Peyer's patch (tissue), 4 donors: ENCODE data around the gene MYO15A.
A peak's percentile ranks its signal among the peaks of the same experiment; 100 is the strongest.

Source experiments
- POLR2A ChIP-seq, 2 donors: fragments of 450-650 bp; IDR thresholded peaks; one replicate each; pipeline ENCODE4 v1.5.1; 2017; ENCODE audit warnings: antibody characterized with exemption in 2 of 2, mild to moderate bottlenecking in 2 of 2, moderate library complexity in 2 of 2
- TF ChIP-seq, protein P1 (sequence below), 6 experiments: fragments of 450-650 bp in 4 of 6; fragments of 200-600 bp in 2 of 6; sonication (generic) in 1 of 6; IDR thresholded peaks; one replicate each; pipeline ENCODE4 v1.5.1; 2017 to 2019; ENCODE audit warnings: antibody characterized with exemption in 6 of 6, mild to moderate bottlenecking in 3 of 6, moderate library complexity in 1 of 6

DNA sequence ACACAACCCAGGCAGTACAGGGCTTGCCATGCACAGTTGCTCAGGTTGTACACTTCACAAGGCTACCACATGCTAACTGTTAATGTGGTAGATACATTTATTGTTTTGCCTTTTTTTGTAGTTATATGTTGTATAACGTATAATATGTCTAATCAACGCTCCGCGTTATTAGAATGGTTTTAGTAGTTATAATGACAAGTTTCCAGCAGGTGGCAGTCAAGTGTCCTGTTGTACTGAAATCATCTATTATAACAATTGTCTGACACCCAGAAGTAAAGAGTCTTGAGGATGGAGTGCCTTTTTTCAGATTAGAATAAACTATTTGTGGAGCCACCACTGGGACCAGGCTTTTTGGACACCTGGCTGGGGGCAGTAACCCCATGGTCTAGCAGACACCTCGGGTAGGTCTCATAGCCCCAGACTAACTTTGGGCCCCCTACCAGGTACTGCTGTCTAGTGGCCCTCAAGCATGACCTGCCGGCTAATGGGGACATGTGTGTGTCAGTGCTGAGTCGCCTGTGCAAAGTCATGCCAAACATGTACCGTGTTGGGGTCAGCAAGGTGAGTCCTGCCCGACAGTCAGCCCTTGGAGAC, 32.8 kb downstream of the MYO15A start:
- TF ChIP-seq, protein P1, sequence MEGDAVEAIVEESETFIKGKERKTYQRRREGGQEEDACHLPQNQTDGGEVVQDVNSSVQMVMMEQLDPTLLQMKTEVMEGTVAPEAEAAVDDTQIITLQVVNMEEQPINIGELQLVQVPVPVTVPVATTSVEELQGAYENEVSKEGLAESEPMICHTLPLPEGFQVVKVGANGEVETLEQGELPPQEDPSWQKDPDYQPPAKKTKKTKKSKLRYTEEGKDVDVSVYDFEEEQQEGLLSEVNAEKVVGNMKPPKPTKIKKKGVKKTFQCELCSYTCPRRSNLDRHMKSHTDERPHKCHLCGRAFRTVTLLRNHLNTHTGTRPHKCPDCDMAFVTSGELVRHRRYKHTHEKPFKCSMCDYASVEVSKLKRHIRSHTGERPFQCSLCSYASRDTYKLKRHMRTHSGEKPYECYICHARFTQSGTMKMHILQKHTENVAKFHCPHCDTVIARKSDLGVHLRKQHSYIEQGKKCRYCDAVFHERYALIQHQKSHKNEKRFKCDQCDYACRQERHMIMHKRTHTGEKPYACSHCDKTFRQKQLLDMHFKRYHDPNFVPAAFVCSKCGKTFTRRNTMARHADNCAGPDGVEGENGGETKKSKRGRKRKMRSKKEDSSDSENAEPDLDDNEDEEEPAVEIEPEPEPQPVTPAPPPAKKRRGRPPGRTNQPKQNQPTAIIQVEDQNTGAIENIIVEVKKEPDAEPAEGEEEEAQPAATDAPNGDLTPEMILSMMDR (IDR thresholded peaks at IDR 0.05) = peak in 5 of 6 experiments; percentile 59 to 84 (median 74)
- no peak for TF ChIP-seq POLR2A (IDR thresholded peaks at IDR 0.05)
